Esophagus muscularis mucosa (tissue), 3 donors: Measurements from ENCODE around the gene THADA.

Experiments
- CTCF ChIP-seq, 3 experiments: fragments of 200-600 bp in 2 of 3; fragments of 450-650 bp in 1 of 3; sonication (generic) in 2 of 3; IDR thresholded peaks; one replicate each; pipeline ENCODE4 v1.5.1; 2017 to 2019; ENCODE audit warnings: antibody characterized with exemption in 3 of 3, mild to moderate bottlenecking in 2 of 3, moderate library complexity in 1 of 3
- POLR2A ChIP-seq: fragments of 450-650 bp; IDR thresholded peaks from one replicate; pipeline ENCODE4 v1.6.1; 2017; ENCODE audit warnings: antibody characterized with exemption, moderate library complexity, mild to moderate bottlenecking, low read depth

GRCh38 chr2:43636621-43637020 is 40.8 kb upstream of the THADA start:
- TF ChIP-seq CTCF (IDR thresholded peaks at IDR 0.05), result no peak
- no peak for TF ChIP-seq POLR2A
